Glutamatergic neuron (in vitro differentiated cells): ENCODE data around the gene LAMA1. TPM values are rescaled to one million over a fixed set of nuclear protein-coding genes. Genes with fewer than 3 reads are reported as not detected.

Experiments
- DNase-seq: peaks from one replicate; pipeline ENCODE4 v3.0.0; 2022
- H3K27ac Mint-ChIP-seq: one replicate; pipeline ENCODE4 v1.8.0; 2020; ENCODE audit warnings: mild to moderate bottlenecking, mixed read lengths, inconsistent platforms; ENCODE audit not compliant: unreplicated experiment
- H3K27me3 Mint-ChIP-seq: one replicate; pipeline ENCODE4 v1.8.0; 2020; ENCODE audit warnings: mild to moderate bottlenecking, moderate library complexity, mixed read lengths, inconsistent platforms; ENCODE audit not compliant: unreplicated experiment
- H3K36me3 Mint-ChIP-seq: one replicate; pipeline ENCODE4 v1.8.0; 2020; ENCODE audit warnings: mild to moderate bottlenecking, mixed read lengths, inconsistent platforms; ENCODE audit not compliant: unreplicated experiment
- H3K4me1 Mint-ChIP-seq: one replicate; pipeline ENCODE4 v1.8.0; 2020; ENCODE audit warnings: mild to moderate bottlenecking, low read depth, mixed read lengths, inconsistent platforms; ENCODE audit not compliant: unreplicated experiment
- H3K4me3 Mint-ChIP-seq: one replicate; pipeline ENCODE4 v1.8.0; 2020; ENCODE audit warnings: mild to moderate bottlenecking, mixed read lengths, inconsistent platforms; ENCODE audit not compliant: unreplicated experiment
- H3K9me3 Mint-ChIP-seq: one replicate; pipeline ENCODE4 v1.8.0; 2020; ENCODE audit warnings: mild to moderate bottlenecking, moderate library complexity, mixed read lengths, inconsistent platforms; ENCODE audit not compliant: unreplicated experiment
- total RNA-seq: library from RNA; stranded (reverse); fragmentation: NEBNext Ultra II Directional; extraction: Animal tissue kit (Norgen Biotek cat#: 25700); gene quantifications from one replicate; pipeline ENCODE4 v1.2.1, GENCODE V29; 2021; ENCODE audit not compliant: unreplicated experiment
- TF ChIP-seq, protein P1 (sequence below): fragments of 200-600 bp; sonication (generic); IDR thresholded peaks from one replicate; pipeline ENCODE4 v1.5.0; 2021; ENCODE audit not compliant: partially characterized antibody, unreplicated experiment

LAMA1 gene
- total RNA-seq, 1 donor from 2014 or later = 32.0 TPM

DNA sequence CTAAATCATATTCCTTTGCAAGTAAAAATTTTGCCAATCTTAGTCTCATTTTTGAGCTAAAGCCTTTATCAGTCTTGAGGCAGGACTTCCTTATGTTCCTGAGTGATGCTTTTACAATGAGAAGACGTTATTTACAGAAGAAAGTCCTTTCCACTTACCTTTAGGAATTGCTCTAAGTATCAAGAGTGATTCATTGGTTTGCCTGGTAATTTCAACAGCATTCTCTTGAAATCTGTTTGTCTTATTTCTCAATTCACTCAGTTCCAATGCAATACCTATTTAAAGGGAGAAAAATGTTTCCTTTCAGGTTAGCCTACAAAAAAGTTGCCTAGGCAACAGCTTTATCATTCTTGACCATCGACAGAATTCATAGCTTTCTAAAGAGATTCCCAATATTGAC, 137.2 kb downstream of the LAMA1 start:
- H3K27me3 Mint-ChIP-seq = no peaks in the 10 kb centered on the region
- H3K4me1 Mint-ChIP-seq = no peaks in the 10 kb centered on the region
- TF ChIP-seq, protein P1, sequence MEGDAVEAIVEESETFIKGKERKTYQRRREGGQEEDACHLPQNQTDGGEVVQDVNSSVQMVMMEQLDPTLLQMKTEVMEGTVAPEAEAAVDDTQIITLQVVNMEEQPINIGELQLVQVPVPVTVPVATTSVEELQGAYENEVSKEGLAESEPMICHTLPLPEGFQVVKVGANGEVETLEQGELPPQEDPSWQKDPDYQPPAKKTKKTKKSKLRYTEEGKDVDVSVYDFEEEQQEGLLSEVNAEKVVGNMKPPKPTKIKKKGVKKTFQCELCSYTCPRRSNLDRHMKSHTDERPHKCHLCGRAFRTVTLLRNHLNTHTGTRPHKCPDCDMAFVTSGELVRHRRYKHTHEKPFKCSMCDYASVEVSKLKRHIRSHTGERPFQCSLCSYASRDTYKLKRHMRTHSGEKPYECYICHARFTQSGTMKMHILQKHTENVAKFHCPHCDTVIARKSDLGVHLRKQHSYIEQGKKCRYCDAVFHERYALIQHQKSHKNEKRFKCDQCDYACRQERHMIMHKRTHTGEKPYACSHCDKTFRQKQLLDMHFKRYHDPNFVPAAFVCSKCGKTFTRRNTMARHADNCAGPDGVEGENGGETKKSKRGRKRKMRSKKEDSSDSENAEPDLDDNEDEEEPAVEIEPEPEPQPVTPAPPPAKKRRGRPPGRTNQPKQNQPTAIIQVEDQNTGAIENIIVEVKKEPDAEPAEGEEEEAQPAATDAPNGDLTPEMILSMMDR = no peak
- no peak for DNase-seq
- no peaks in the 10 kb centered on the region for H3K9me3 Mint-ChIP-seq
- no peak overlapping the region for H3K4me3 Mint-ChIP-seq
- H3K27ac Mint-ChIP-seq = no peak overlapping the region
- H3K36me3 Mint-ChIP-seq = no peaks in the 10 kb centered on the region

GRCh38 chr18:6979954-6980353, 137.6 kb downstream of the LAMA1 start:
- H3K9me3 Mint-ChIP-seq = no peaks in the 10 kb centered on the region
- DNase-seq = no peak
- H3K27ac Mint-ChIP-seq = no peak overlapping the region
- H3K27me3 Mint-ChIP-seq = no peaks in the 10 kb centered on the region
- TF ChIP-seq, protein P1 = no peak
- no peaks in the 10 kb centered on the region for H3K4me1 Mint-ChIP-seq
- H3K4me3 Mint-ChIP-seq = no peak overlapping the region
- no peaks in the 10 kb centered on the region for H3K36me3 Mint-ChIP-seq

GRCh38 chr18:6976935-6977334, 140.7 kb downstream of the LAMA1 start:
- no peaks in the 10 kb centered on the region for H3K36me3 Mint-ChIP-seq
- no peaks in the 10 kb centered on the region for H3K9me3 Mint-ChIP-seq
- no peak overlapping the region for H3K27ac Mint-ChIP-seq
- no peaks in the 10 kb centered on the region for H3K27me3 Mint-ChIP-seq
- no peak overlapping the region for H3K4me3 Mint-ChIP-seq
- no peaks in the 10 kb centered on the region for H3K4me1 Mint-ChIP-seq
- TF ChIP-seq, protein P1 = no peak
- DNase-seq = no peak

DNA sequence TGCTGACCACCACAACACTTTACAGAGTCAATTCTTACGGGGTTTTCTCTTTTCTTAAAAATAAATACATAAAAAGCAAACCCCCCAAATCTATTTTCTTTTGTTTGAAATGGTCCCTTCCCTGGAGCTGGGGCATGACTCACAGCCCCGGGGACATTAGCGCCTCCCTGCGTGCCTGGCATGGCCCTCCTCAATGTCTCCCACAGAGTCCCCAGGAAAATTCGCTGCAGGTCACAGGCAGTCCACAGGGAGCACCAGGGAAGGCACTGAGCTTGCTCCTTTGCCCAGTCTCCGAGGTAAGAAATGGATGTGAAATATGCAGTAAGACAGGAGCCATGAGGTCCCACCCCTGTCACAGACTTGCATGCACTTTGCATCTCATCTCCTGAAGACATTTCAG, 142.5 kb downstream of the LAMA1 start:
- H3K27ac Mint-ChIP-seq = no peak overlapping the region
- H3K36me3 Mint-ChIP-seq = no peaks in the 10 kb centered on the region
- H3K27me3 Mint-ChIP-seq = no peaks in the 10 kb centered on the region
- no peaks in the 10 kb centered on the region for H3K4me1 Mint-ChIP-seq
- DNase-seq = no peak
- TF ChIP-seq, protein P1 = no peak
- H3K9me3 Mint-ChIP-seq = no peaks in the 10 kb centered on the region
- H3K4me3 Mint-ChIP-seq = no peak overlapping the region

DNA sequence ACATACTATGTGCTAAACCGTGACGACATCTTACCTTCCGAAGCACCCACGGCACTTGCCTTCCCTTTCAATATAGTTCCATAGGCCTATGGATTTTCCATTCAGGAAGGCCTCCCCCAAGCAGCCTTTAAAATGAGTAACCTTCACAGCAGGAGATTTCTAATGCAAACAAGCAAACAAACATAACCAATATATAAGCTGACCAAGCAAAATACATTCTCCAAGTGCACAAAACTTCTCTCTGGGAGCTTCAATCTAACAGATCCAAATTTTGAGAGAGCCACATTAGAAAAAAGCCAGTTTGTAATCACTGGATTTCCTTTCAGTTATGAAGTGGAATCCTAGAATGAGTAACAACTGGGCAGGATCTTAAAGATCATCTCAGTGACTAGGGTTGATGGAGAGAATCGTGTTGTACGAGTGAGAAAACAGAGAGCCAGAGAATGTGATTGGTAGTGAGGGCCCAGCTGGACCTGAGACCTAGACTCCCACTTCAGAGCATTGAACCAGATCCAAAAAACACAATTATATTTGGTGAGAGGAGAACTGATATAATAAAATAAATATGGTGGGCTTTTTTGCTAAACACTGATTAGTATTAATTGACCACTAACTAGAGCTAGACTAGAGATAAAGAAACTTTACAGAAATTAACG, 145.6 kb downstream of the LAMA1 start:
- no peak for DNase-seq
- TF ChIP-seq, protein P1 = no peak
- H3K4me1 Mint-ChIP-seq = no peaks in the 10 kb centered on the region
- H3K27ac Mint-ChIP-seq = no peak overlapping the region
- H3K36me3 Mint-ChIP-seq = no peaks in the 10 kb centered on the region
- no peaks in the 10 kb centered on the region for H3K27me3 Mint-ChIP-seq
- H3K4me3 Mint-ChIP-seq = no peak overlapping the region
- H3K9me3 Mint-ChIP-seq = no peaks in the 10 kb centered on the region
